CD4-positive, alpha-beta T cell (primary cell): Measurements from ENCODE around the gene COX10. TPM values are rescaled to one million over a fixed set of nuclear protein-coding genes. Genes with fewer than 3 reads are reported as not detected.
A peak's percentile ranks its signal among the peaks of the same experiment; 100 is the strongest.

Source experiments
- ATAC-seq: fragments of 200-7000 bp; cut with Tn5 transposase; one replicate; pipeline ENCODE4 v1.10.0; 2022; ENCODE audit warnings: mild to moderate bottlenecking; ENCODE audit not compliant: poor library complexity
- CTCF ChIA-PET: fragments of 350-600 bp; sonication (Branson Sonifier 250); formaldehyde crosslinking; loops from one replicate; lab custom pipeline; 2021; ENCODE audit warnings: antibody characterized with exemption, inconsistent platforms; lab: Charles Lee
- POLR2A ChIA-PET: fragments of 350-600 bp; sonication (Branson Sonifier 250); formaldehyde crosslinking; loops from one replicate; lab custom pipeline; 2021; ENCODE audit warnings: antibody characterized with exemption, inconsistent platforms; lab: Charles Lee
- DNase-seq, 14 experiments: peaks; one replicate each; pipeline ENCODE4 v3.0.0-alpha.2; 2013 to 2020; ENCODE audit warnings: mixed read lengths in 2 of 14
- H3K27ac ChIP-seq, 2 donors: one replicate each; pipeline versions ENCODE4 v1.5.1 to v1.7.0; 2013; ENCODE audit warnings: low read length in 2 of 2, low read depth in 1 of 2, mild to moderate bottlenecking in 1 of 2
- H3K27me3 ChIP-seq, 2 experiments: 1 replicate in 1 of 2; 2 replicates in 1 of 2; pipeline versions ENCODE4 v1.6.1 to v1.7.0; 2013; ENCODE audit warnings: low read length in 2 of 2, control low read depth in 1 of 2, mild to moderate bottlenecking in 1 of 2, moderate library complexity in 1 of 2; ENCODE audit not compliant: insufficient read depth in 2 of 2, control insufficient read depth in 1 of 2
- H3K36me3 ChIP-seq: one replicate; pipeline ENCODE4 v1.6.1; 2013; ENCODE audit warnings: low read length, control low read depth; ENCODE audit not compliant: insufficient read depth
- H3K4me1 ChIP-seq: one replicate; pipeline ENCODE4 v1.6.1; 2013; ENCODE audit warnings: low read length, control low read depth; ENCODE audit not compliant: insufficient read depth
- H3K4me3 ChIP-seq: one replicate; pipeline ENCODE4 v1.5.1; 2013; ENCODE audit warnings: mild to moderate bottlenecking, low read length, moderate library complexity
- H3K9me3 ChIP-seq, 2 experiments: 1 replicate in 1 of 2; 2 replicates in 1 of 2; pipeline versions ENCODE4 v1.6.1 to v1.7.0; 2013; ENCODE audit warnings: low read length in 2 of 2, mild to moderate bottlenecking in 2 of 2, control low read depth in 1 of 2, moderate library complexity in 1 of 2; ENCODE audit not compliant: control insufficient read depth in 1 of 2, insufficient read depth in 1 of 2
- H3K27ac Mint-ChIP-seq: one replicate; pipeline ENCODE4 v1.8.0; 2020; ENCODE audit warnings: mixed read lengths
- H3K27me3 Mint-ChIP-seq: one replicate; pipeline ENCODE4 v1.8.0; 2021; ENCODE audit warnings: mixed read lengths
- H3K36me3 Mint-ChIP-seq: one replicate; pipeline ENCODE4 v1.8.0; 2021; ENCODE audit warnings: low read depth, mixed read lengths
- H3K4me1 Mint-ChIP-seq: one replicate; pipeline ENCODE4 v1.8.0; 2021; ENCODE audit warnings: low read depth, mixed read lengths
- H3K4me3 Mint-ChIP-seq: one replicate; pipeline ENCODE4 v1.8.0; 2020; ENCODE audit warnings: mild to moderate bottlenecking, mixed read lengths
- H3K9me3 Mint-ChIP-seq: one replicate; pipeline ENCODE4 v1.8.0; 2020; ENCODE audit warnings: mixed read lengths
- CTCF ChIP-seq: fragments of 200-600 bp; IDR thresholded peaks from one replicate; pipeline ENCODE4 v1.8.0; 2022; ENCODE audit warnings: antibody characterized with exemption, mild to moderate bottlenecking
- intact Hi-C, 2 experiments: fragments of 100-400 bp; cut with DNase I in 1 of 2; cut with micrococcal nuclease in 1 of 2; formaldehyde crosslinking; loops; one replicate each; pipeline versions ENCODE4 v1.15.1 to v1.9.0; 2023 to 2025; cut with DNase I, micrococcal nuclease
- total RNA-seq, 174 experiments: library from RNA in 2 of 174; stranded (reverse) in 2 of 174; gene quantifications; one replicate each; pipeline ENCODE4 v1.2.3 and lab custom pipeline; 2021 to 2026

Gene COX10
- total RNA-seq, 2 experiments from 2014 or later = 9.1 to 9.9 TPM

- no peaks in the 10 kb centered on the region for H3K9me3 ChIP-seq
- peaks cover 90% of the 10 kb centered on the region for H3K4me1 ChIP-seq
- no peak for TF ChIP-seq CTCF
- Mint-ChIP-seq H3K27ac (peak overlapping the region; percentile 94), H3K36me3 (peaks cover 4% of the 10 kb centered on the region), H3K4me1 (peaks cover 92% of the 10 kb centered on the region), H3K9me3 (no peaks in the 10 kb centered on the region), H3K4me3 (peak overlapping the region; percentile 73), H3K27me3 (no peaks in the 10 kb centered on the region)
- intact Hi-C loops = loop anchor here (5.0 to 10.0 kb wide), 4 partner anchors 85 to 1178 kb away; no protein-coding TSS in a partner anchor
- DNase-seq (peak in 1 of 14 experiments; percentile 15), ATAC-seq (no peak)
- POLR2A ChIA-PET = interaction anchor here (1.1 to 1.6 kb wide), 3 partner anchors 42 to 133 kb away, joined by 3 to 24 read pairs (median 5); partner anchors contain the start of gene HS3ST3B1
- peaks cover 7% of the 10 kb centered on the region for H3K36me3 ChIP-seq
- H3K4me3 ChIP-seq = no peak overlapping the region
- no peaks in the 10 kb centered on the region for H3K27me3 ChIP-seq
- CTCF ChIA-PET = interaction anchor here (1.0 to 1.6 kb wide), 11 partner anchors 9 to 141 kb away, joined by 3 to 26 read pairs (median 4); partner anchors contain the start of gene HS3ST3B1
- H3K27ac ChIP-seq = peak overlapping the region; percentile 78 to 79
Measured at GRCh38 chr17:14202388-14203166, 133.3 kb downstream of the COX10 start.

- peaks cover 86% of the 10 kb centered on the region for H3K4me1 ChIP-seq
- peak; percentile 58 for TF ChIP-seq CTCF
- H3K27me3 Mint-ChIP-seq = no peaks in the 10 kb centered on the region
- ChIA-PET POLR2A (interaction anchor here (0.6 to 1.6 kb wide), 8 partner anchors 37 to 1171 kb away, joined by 3 to 24 read pairs (median 3); partner anchors contain the start of gene HS3ST3B1), CTCF (interaction anchor here (0.6 to 1.6 kb wide), 15 partner anchors 9 to 205 kb away, joined by 3 to 26 read pairs (median 4); partner anchors contain the start of gene HS3ST3B1)
- peaks cover 86% of the 10 kb centered on the region for H3K4me1 Mint-ChIP-seq
- H3K4me3 ChIP-seq = no peak overlapping the region
- ATAC-seq (peak; percentile 45), DNase-seq (peak in 11 of 14 experiments; percentile 30 to 74 (median 44))
- peak overlapping the region; percentile 78 to 79 for H3K27ac ChIP-seq
- peak overlapping the region; percentile 94 for H3K27ac Mint-ChIP-seq
- peaks cover 11% of the 10 kb centered on the region for H3K36me3 Mint-ChIP-seq
- H3K9me3 Mint-ChIP-seq = no peaks in the 10 kb centered on the region
- no peaks in the 10 kb centered on the region for H3K9me3 ChIP-seq
- H3K36me3 ChIP-seq = peaks cover 11% of the 10 kb centered on the region
- peak overlapping the region; percentile 66 for H3K4me3 Mint-ChIP-seq
- no peaks in the 10 kb centered on the region for H3K27me3 ChIP-seq
- intact Hi-C loops = loop anchor here (5.0 to 10.0 kb wide), 4 partner anchors 86 to 1179 kb away; no protein-coding TSS in a partner anchor
Measured at GRCh38 chr17:14203388-14203787, 134.1 kb downstream of the COX10 start.

- ChIA-PET POLR2A (interaction anchor here (0.6 to 1.6 kb wide), 7 partner anchors 38 to 255 kb away, joined by 3 to 24 read pairs (median 3); partner anchors contain the start of gene HS3ST3B1), CTCF (interaction anchor here (0.6 to 1.6 kb wide), 15 partner anchors 8 to 206 kb away, joined by 3 to 26 read pairs (median 4); partner anchors contain the start of gene HS3ST3B1)
- Mint-ChIP-seq H3K4me3 (peak overlapping the region; percentile 66), H3K27me3 (no peaks in the 10 kb centered on the region), H3K4me1 (peaks cover 79% of the 10 kb centered on the region), H3K9me3 (no peaks in the 10 kb centered on the region), H3K27ac (peak overlapping the region; percentile 94), H3K36me3 (peaks cover 18% of the 10 kb centered on the region)
- Histone ChIP-seq H3K36me3 (peaks cover 11% of the 10 kb centered on the region), H3K4me3 (no peak overlapping the region), H3K9me3 (no peaks in the 10 kb centered on the region), H3K4me1 (peaks cover 83% of the 10 kb centered on the region), H3K27ac (peak overlapping the region; percentile 78 to 79), H3K27me3 (no peaks in the 10 kb centered on the region)
- intact Hi-C loops = loop anchor here (5.0 to 10.0 kb wide), 4 partner anchors 87 to 1179 kb away; no protein-coding TSS in a partner anchor
- DNase-seq = peak in 4 of 14 experiments; percentile 25 to 45 (median 33)
- no peak for ATAC-seq
- TF ChIP-seq CTCF = no peak
Measured at GRCh38 chr17:14204084-14204483, 134.8 kb downstream of the COX10 start.
